Hepatocyte (in vitro differentiated cells): ENCODE measurements around the gene CDH4. TPM values are rescaled to one million over a fixed set of nuclear protein-coding genes. Genes with fewer than 3 reads are reported as not detected.

Source experiments
- DNase-seq: peaks from one replicate; pipeline ENCODE4 v3.0.0-alpha.2; 2016; ENCODE audit warnings: low spot score
- H2AFZ ChIP-seq: fragments of 200-600 bp; sonication (generic); 2 replicates; pipeline ENCODE4 v1.6.0; 2016; ENCODE audit warnings: antibody characterized with exemption, mild to moderate bottlenecking
- H3K27ac ChIP-seq: fragments of 200-600 bp; sonication (generic); 2 replicates; pipeline ENCODE4 v1.5.1; 2016; ENCODE audit warnings: mild to moderate bottlenecking
- H3K27me3 ChIP-seq: fragments of 200-600 bp; sonication (generic); 2 replicates; pipeline ENCODE4 v1.6.1; 2016
- H3K36me3 ChIP-seq: fragments of 200-600 bp; sonication (generic); replicated peaks from 2 replicates; pipeline ENCODE4 v1.5.1; 2016; ENCODE audit warnings: low read depth; ENCODE audit not compliant: insufficient read depth
- H3K4me1 ChIP-seq: fragments of 200-600 bp; sonication (generic); 2 replicates; pipeline ENCODE4 v1.5.1; 2016; ENCODE audit warnings: mild to moderate bottlenecking, moderate library complexity; ENCODE audit not compliant: insufficient read depth
- H3K4me2 ChIP-seq: fragments of 200-600 bp; sonication (generic); 2 replicates; pipeline ENCODE4 v1.6.0; 2016
- H3K4me3 ChIP-seq: fragments of 200-600 bp; sonication (generic); 2 replicates; pipeline ENCODE4 v1.5.1; 2016; ENCODE audit warnings: mild to moderate bottlenecking
- H3K79me2 ChIP-seq: fragments of 200-600 bp; sonication (generic); 2 replicates; pipeline ENCODE4 v1.6.0; 2017; ENCODE audit warnings: mild to moderate bottlenecking
- H3K9me2 ChIP-seq: fragments of 200-600 bp; sonication (generic); replicated peaks from 2 replicates; pipeline ENCODE4 v1.6.0; 2017; ENCODE audit warnings: mild to moderate bottlenecking; ENCODE audit not compliant: insufficient read depth
- H3K9me3 ChIP-seq: fragments of 200-600 bp; sonication (generic); 2 replicates; pipeline ENCODE4 v1.5.1; 2016; ENCODE audit warnings: low read depth, mild to moderate bottlenecking
- H4K20me1 ChIP-seq: fragments of 200-600 bp; sonication (generic); 2 replicates; pipeline ENCODE4 v1.6.0; 2016; ENCODE audit warnings: mild to moderate bottlenecking; ENCODE audit not compliant: insufficient read depth, poor library complexity, severe bottlenecking
- CTCF ChIP-seq: fragments of 200-600 bp; sonication (generic); IDR thresholded peaks from 2 replicates; pipeline ENCODE4 v1.5.1; 2016; ENCODE audit warnings: antibody characterized with exemption, mild to moderate bottlenecking; ENCODE audit not compliant: poor library complexity
- EZH2 ChIP-seq: fragments of 200-600 bp; sonication (generic); IDR thresholded peaks from 2 replicates; pipeline ENCODE4 v1.6.1; 2016; ENCODE audit warnings: antibody characterized with exemption, mild to moderate bottlenecking, borderline replicate concordance
- EZH2phosphoT487 ChIP-seq: fragments of 200-600 bp; sonication (generic); IDR thresholded peaks from one replicate; pipeline ENCODE4 v1.6.1; 2018; ENCODE audit warnings: antibody characterized with exemption, mild to moderate bottlenecking, low read depth, moderate library complexity; ENCODE audit not compliant: unreplicated experiment, severe bottlenecking
- WGBS: methylation state at CpG from one replicate; pipeline ENCODE4 v1.1.6; 2016; ENCODE audit warnings: low lambda C conversion rate; ENCODE audit errors: missing lambda C conversion rate; 5-methylcytosine and 5-hydroxymethylcytosine counted together
- polyA plus RNA-seq: library from polyadenylated mRNA; unstranded; fragments of >200 nt; fragmentation: Nextera tagmentation; extraction: Ambion mirVana; gene quantifications from 2 replicates; pipeline ENCODE4 v1.2.1, GENCODE V29; 2016
- total RNA-seq: library from RNA; depleted of rRNA; stranded (reverse); fragments of >200 nt; gene quantifications from 2 replicates; pipeline ENCODE4 v1.2.3, GENCODE V29; 2014

The CDH4 gene
- total and polyA plus RNA-seq, 2 experiments from 2014 or later = 0.53 to 0.73 TPM

GRCh38 chr20:61796738-61797137 is 544.7 kb downstream of the CDH4 start:
- TF ChIP-seq CTCF (no peak), EZH2 (no peak), EZH2phosphoT487 (no peak)
- no peaks in the 10 kb centered on the region for H3K36me3 ChIP-seq
- H3K4me3 ChIP-seq = no peak overlapping the region
- H4K20me1 ChIP-seq = no peaks in the 10 kb centered on the region
- 75% methylated on average over 11 of the region's 11 CpGs for WGBS
- no peaks in the 10 kb centered on the region for H3K9me2 ChIP-seq
- H2AFZ ChIP-seq = no peak overlapping the region
- H3K4me2 ChIP-seq = no peak overlapping the region
- no peaks in the 10 kb centered on the region for H3K27me3 ChIP-seq
- H3K9me3 ChIP-seq = no peaks in the 10 kb centered on the region
- no peaks in the 10 kb centered on the region for H3K79me2 ChIP-seq
- DNase-seq = no peak
- no peak overlapping the region for H3K27ac ChIP-seq
- no peaks in the 10 kb centered on the region for H3K4me1 ChIP-seq

GRCh38 chr20:61797200-61797599 is 545.1 kb downstream of the CDH4 start:
- WGBS = 67% methylated on average over 7 of the region's 7 CpGs
- Histone ChIP-seq H4K20me1 (no peaks in the 10 kb centered on the region), H3K4me3 (no peak overlapping the region), H3K79me2 (no peaks in the 10 kb centered on the region), H3K4me2 (no peak overlapping the region), H3K9me3 (no peaks in the 10 kb centered on the region), H3K27me3 (no peaks in the 10 kb centered on the region), H3K36me3 (no peaks in the 10 kb centered on the region), H3K9me2 (no peaks in the 10 kb centered on the region), H3K27ac (no peak overlapping the region), H3K4me1 (no peaks in the 10 kb centered on the region), H2AFZ (no peak overlapping the region)
- TF ChIP-seq EZH2 = no peak
- TF ChIP-seq CTCF = no peak
- TF ChIP-seq EZH2phosphoT487 = no peak
- DNase-seq = no peak

- H2AFZ ChIP-seq = no peak overlapping the region
- H3K27me3 ChIP-seq = no peaks in the 10 kb centered on the region
- no peak overlapping the region for H3K4me2 ChIP-seq
- H3K4me1 ChIP-seq = no peaks in the 10 kb centered on the region
- no peak overlapping the region for H3K27ac ChIP-seq
- no peak overlapping the region for H3K4me3 ChIP-seq
- 90% methylated on average over 13 of the region's 25 CpGs for WGBS
- H4K20me1 ChIP-seq = no peaks in the 10 kb centered on the region
- H3K9me3 ChIP-seq = no peaks in the 10 kb centered on the region
- no peak for DNase-seq
- no peaks in the 10 kb centered on the region for H3K79me2 ChIP-seq
- TF ChIP-seq EZH2phosphoT487 (no peak), CTCF (no peak), EZH2 (no peak)
- H3K9me2 ChIP-seq = no peaks in the 10 kb centered on the region
- no peaks in the 10 kb centered on the region for H3K36me3 ChIP-seq
These were observed 545.9 kb downstream of the CDH4 start for GRCh38 chr20:61797971-61798411.

- H2AFZ ChIP-seq = no peak overlapping the region
- H3K9me2 ChIP-seq = no peaks in the 10 kb centered on the region
- H3K4me2 ChIP-seq = no peak overlapping the region
- H3K4me1 ChIP-seq = peaks cover 2% of the 10 kb centered on the region
- H4K20me1 ChIP-seq = no peaks in the 10 kb centered on the region
- DNase-seq = no peak
- H3K4me3 ChIP-seq = no peak overlapping the region
- H3K36me3 ChIP-seq = no peaks in the 10 kb centered on the region
- TF ChIP-seq EZH2 = no peak
- no peak for TF ChIP-seq EZH2phosphoT487
- TF ChIP-seq CTCF = no peak
- H3K27ac ChIP-seq = no peak overlapping the region
- WGBS = 82% methylated on average over 16 of the region's 16 CpGs
- no peaks in the 10 kb centered on the region for H3K27me3 ChIP-seq
- H3K79me2 ChIP-seq = no peaks in the 10 kb centered on the region
- H3K9me3 ChIP-seq = no peaks in the 10 kb centered on the region
These were observed 546.6 kb downstream of the CDH4 start for GRCh38 chr20:61798632-61799031.
